H1 (cell line): ENCODE measurements around the gene ASS1. TPM values are rescaled to one million over a fixed set of nuclear protein-coding genes. Genes with fewer than 3 reads are reported as not detected.

Source experiments
- CBX5 ChIP-seq: fragments of 300-800, 300-1000 bp; sonication (generic); IDR thresholded peaks from 2 replicates; pipeline ENCODE4 v1.7.1; 2016; ENCODE audit warnings: antibody characterized with exemption, low read length, low read depth
- CBX8 ChIP-seq: fragments of 300-800, 300-1000 bp; sonication (generic); IDR thresholded peaks from 2 replicates; pipeline ENCODE4 v1.7.1; 2016; ENCODE audit warnings: low read depth, low read length, borderline replicate concordance
- CTCF ChIP-seq, 3 experiments: IDR thresholded peaks; 1 replicate in 2 of 3; 2 replicates in 1 of 3; pipeline versions ENCODE4 v1.5.1 to v1.6.1; 2011; ENCODE audit warnings: low read length in 3 of 3, mild to moderate bottlenecking in 3 of 3, inconsistent platforms in 2 of 3, low read depth in 1 of 3, moderate library complexity in 1 of 3; ENCODE audit not compliant: insufficient read depth in 1 of 3; ENCODE audit errors: control extremely low read depth in 1 of 3
- MAFK ChIP-seq: IDR thresholded peaks from 2 replicates; pipeline ENCODE4 v1.6.1; 2012; ENCODE audit warnings: low read depth, mild to moderate bottlenecking, improper control_type of control experiment, low read length
- RBBP5 ChIP-seq: IDR thresholded peaks from 2 replicates; pipeline ENCODE4 v1.7.1; 2012; ENCODE audit warnings: low read depth, mild to moderate bottlenecking, inconsistent platforms, low read length, moderate library complexity, borderline replicate concordance
- SRF ChIP-seq: IDR thresholded peaks from 2 replicates; pipeline ENCODE4 v1.6.1; 2011; ENCODE audit warnings: mild to moderate bottlenecking, low read depth, low read length, moderate library complexity
- TAF1 ChIP-seq: IDR thresholded peaks from 2 replicates; pipeline ENCODE4 v1.6.1; 2011; ENCODE audit warnings: mild to moderate bottlenecking, low read depth, low read length
- polyA plus RNA-seq, 7 experiments: library from polyadenylated mRNA; depleted of rRNA in 3 of 7; stranded (reverse) in 5 of 7; unstranded in 2 of 7; fragments of >200 nt in 5 of 7; fragments of 200-250 nt in 2 of 7; gene quantifications; 1 replicate in 5 of 7; 2 replicates in 1 of 7; 4 replicates in 1 of 7; pipeline versions ENCODE4 v1.2.1 to v1.2.3, GENCODE V29; 2011 to 2013; ENCODE audit warnings: missing spikeins in 2 of 7, mixed read lengths in 2 of 7
- total RNA-seq: library from RNA; stranded (reverse); fragmentation: NEBNext Ultra II Directional; extraction: Animal tissue kit (Norgen Biotek cat#: 25700); gene quantifications from 2 replicates; pipeline ENCODE4 v1.2.1, GENCODE V29; 2021

Gene ASS1
- total and polyA plus RNA-seq, 2 of the 8 experiments (the other 6 are each of a cell fraction or from before 2014, with no cell fraction given) = 108 to 296 TPM

GRCh38 chr9:130430734-130431535 lies 13.8 kb upstream of the ASS1 start (continued):
- no peak for TF ChIP-seq CBX5
- no peak for TF ChIP-seq CTCF (IDR thresholded peaks at IDR 0.05; ENCODE audit: control extremely low read depth in 1 of 3, insufficient read depth in 1 of 3, low read depth in 1 of 3, low read length in 3 of 3)
- TF ChIP-seq TAF1 = no peak
- TF ChIP-seq CBX8 = no peak
- TF ChIP-seq SRF = no peak
- TF ChIP-seq RBBP5 = no peak
- TF ChIP-seq MAFK = no peak
- TF ChIP-seq, all 59 proteins: peak for 0
